ENCODE data around the gene EDDM13.
"Not testable (repeated sequence)": the region's sequence is repeated elsewhere in the genome, so short reads cannot be mapped to it uniquely, and the experiment has no call there.

EDDM13 gene

GRCh38 chr19:56319991-56320390 is 47.4 kb downstream of the EDDM13 start:
- DNase-seq (ENCODE audit: extremely low read depth in 1 of 2, low read depth in 1 of 2), result no peak

- no peak for DNase-seq (ENCODE audit: extremely low read depth in 1 of 2, low read depth in 1 of 2)
These were observed 48.9 kb downstream of the EDDM13 start for GRCh38 chr19:56321254-56321988.

GRCh38 chr19:56321989-56322440 is 49.5 kb downstream of the EDDM13 start:
- DNase-seq (ENCODE audit: extremely low read depth in 1 of 2, low read depth in 1 of 2), result no peak

GRCh38 chr19:56324436-56324835 is 51.9 kb downstream of the EDDM13 start:
- no peak for DNase-seq (ENCODE audit: extremely low read depth in 1 of 2, low read depth in 1 of 2)

GRCh38 chr19:56332695-56333094 is 60.1 kb downstream of the EDDM13 start:
- DNase-seq (ENCODE audit: extremely low read depth in 1 of 2, low read depth in 1 of 2), result no peak

- no peak for DNase-seq (ENCODE audit: extremely low read depth in 1 of 2, low read depth in 1 of 2)
These were observed 61.0 kb downstream of the EDDM13 start for GRCh38 chr19:56333506-56333905.

GRCh38 chr19:56335371-56335770 is 62.8 kb downstream of the EDDM13 start:
- not testable (repeated sequence) for DNase-seq (ENCODE audit: extremely low read depth in 1 of 2, low read depth in 1 of 2)

GRCh38 chr19:56337077-56337476 is 64.5 kb downstream of the EDDM13 start:
- DNase-seq (ENCODE audit: extremely low read depth in 1 of 2, low read depth in 1 of 2), result not testable (repeated sequence)

- not testable (repeated sequence) for DNase-seq (ENCODE audit: extremely low read depth in 1 of 2, low read depth in 1 of 2)
These were observed 66.5 kb downstream of the EDDM13 start for GRCh38 chr19:56339031-56339430.

GRCh38 chr19:56341948-56342347 is 69.4 kb downstream of the EDDM13 start:
- DNase-seq (ENCODE audit: extremely low read depth in 1 of 2, low read depth in 1 of 2), result no peak

- no peak for DNase-seq (ENCODE audit: extremely low read depth in 1 of 2, low read depth in 1 of 2)
These were observed 74.7 kb downstream of the EDDM13 start for GRCh38 chr19:56347163-56347778.

- no peak for DNase-seq (ENCODE audit: extremely low read depth in 1 of 2, low read depth in 1 of 2)
These were observed 75.8 kb downstream of the EDDM13 start for GRCh38 chr19:56348289-56348877.

GRCh38 chr19:56350416-56351045 is 78.0 kb downstream of the EDDM13 start:
- peak in 1 of 2 donors; percentile 20 for DNase-seq (ENCODE audit: extremely low read depth in 1 of 2, low read depth in 1 of 2)

GRCh38 chr19:56351208-56351607 is 78.7 kb downstream of the EDDM13 start:
- no peak for DNase-seq (ENCODE audit: extremely low read depth in 1 of 2, low read depth in 1 of 2)

GRCh38 chr19:56355517-56355916 is 83.0 kb downstream of the EDDM13 start:
- DNase-seq (ENCODE audit: extremely low read depth in 1 of 2, low read depth in 1 of 2), result no peak

GRCh38 chr19:56356944-56357343 is 84.4 kb downstream of the EDDM13 start:
- no peak for DNase-seq (ENCODE audit: extremely low read depth in 1 of 2, low read depth in 1 of 2)

Data from stimulated activated CD8-positive, alpha-beta memory T cell treated with anti-CD3 and anti-CD28 coated beads, Interleukin-7, amount 100 ng/mL, for 48 hours (primary cell).